K562 (cell line): ENCODE results near the gene CFAP90. TPM values are rescaled to one million over a fixed set of nuclear protein-coding genes. Genes with fewer than 3 reads are reported as not detected.

ENCODE experiments used
- ATAC-seq: fragments of 200-7000 bp; cut with Tn5 transposase; 3 replicates; pipeline ENCODE4 v1.9.1; 2020; ENCODE audit warnings: moderate library complexity
- BruUV-seq: library from RNA; stranded (reverse); fragments of 400-500 nt; replicated peaks from 2 replicates; lab custom pipeline; 2021; lab: Mats Ljungman, UMichigan
- CTCF ChIA-PET: fragments of 300-600 bp; formaldehyde crosslinking; extraction: SDS; loops from one replicate; lab custom pipeline; 2021; ENCODE audit warnings: low intra/inter-chr PET ratio; lab: Yijun Ruan, JAX
- POLR2A ChIA-PET: fragments of 300-600, 350-650 bp; sonication (Branson Sonifier 250); formaldehyde crosslinking; extraction: SDS; loops from one replicate; lab custom pipeline; 2021; ENCODE audit warnings: antibody characterized with exemption, inconsistent platforms; lab: Yijun Ruan, JAX
- DNase-seq, 4 experiments: peaks; one replicate each; pipeline versions ENCODE4 v3.0.0 to v3.0.0-alpha.2; 2011 to 2018; ENCODE audit warnings: low spot score in 3 of 4, mixed read lengths in 3 of 4; ENCODE audit errors: extremely low read depth in 1 of 4
- FAIRE-seq: peaks from 2 replicates; lab custom pipeline; 2011; peaks lifted over from hg19 to GRCh38; lab: Jason Lieb, UNC
- H2AFZ ChIP-seq: 2 replicates; pipeline ENCODE4 v1.6.0; 2011; ENCODE audit warnings: low read depth, low read length, control low read depth, inconsistent platforms
- H3K27ac ChIP-seq: fragments of 200-600 bp; 3 replicates; pipeline ENCODE4 v1.8.0; 2011; ENCODE audit warnings: low read depth, mild to moderate bottlenecking, control low read depth, inconsistent platforms, low read length, moderate library complexity, mixed read lengths; ENCODE audit errors: extremely low read depth
- H3K27me3 ChIP-seq, 2 experiments: fragments of 300-600 bp in 1 of 2; 2 replicates in 1 of 2; 3 replicates in 1 of 2; pipeline versions ENCODE4 v1.6.0 to v1.8.0; 2011; ENCODE audit warnings: inconsistent platforms in 2 of 2, low read length in 2 of 2, mild to moderate bottlenecking in 1 of 2, mixed read lengths in 1 of 2, moderate library complexity in 1 of 2; ENCODE audit not compliant: control insufficient read depth in 2 of 2, insufficient read depth in 2 of 2
- H3K36me3 ChIP-seq: fragments of 300-600 bp; 3 replicates; pipeline ENCODE4 v1.8.0; 2011; ENCODE audit warnings: mild to moderate bottlenecking, low read length, inconsistent platforms; ENCODE audit not compliant: control insufficient read depth, insufficient read depth
- H3K4me1 ChIP-seq, 2 experiments: fragments of 200-600 bp in 1 of 2; replicated peaks in 1 of 2; 2 replicates in 1 of 2; 3 replicates in 1 of 2; pipeline versions ENCODE4 v1.5.1 to v1.8.0; 2011; ENCODE audit warnings: inconsistent platforms in 2 of 2, low read length in 2 of 2, mild to moderate bottlenecking in 1 of 2, mixed read lengths in 1 of 2, moderate library complexity in 1 of 2; ENCODE audit not compliant: control insufficient read depth in 2 of 2, insufficient read depth in 2 of 2
- H3K4me2 ChIP-seq: 2 replicates; pipeline ENCODE4 v1.6.1; 2011; ENCODE audit warnings: low read length, control low read depth, inconsistent platforms, mixed read lengths; ENCODE audit not compliant: insufficient read depth
- H3K4me3 ChIP-seq: fragments of 200-600 bp; sonication (generic), shearing (Covaris generic); 2 replicates; pipeline ENCODE4 v1.5.1; 2016; ENCODE audit warnings: control low read depth, inconsistent platforms
- H3K79me2 ChIP-seq: fragments of 200-600 bp; 3 replicates; pipeline ENCODE4 v1.8.0; 2011; ENCODE audit warnings: low read length, inconsistent platforms; ENCODE audit not compliant: control insufficient read depth, insufficient read depth
- H3K9ac ChIP-seq, 2 experiments: 2 replicates each; pipeline versions ENCODE4 v1.6.0 to v1.6.1; 2011; ENCODE audit warnings: low read depth in 2 of 2, low read length in 2 of 2, control low read depth in 1 of 2, inconsistent platforms in 1 of 2, mild to moderate bottlenecking in 1 of 2, mixed read lengths in 1 of 2; ENCODE audit not compliant: insufficient read depth in 1 of 2
- H3K9me1 ChIP-seq: one replicate; pipeline ENCODE4 v1.6.0; 2011; ENCODE audit warnings: inconsistent platforms, mild to moderate bottlenecking, low read length, moderate library complexity; ENCODE audit not compliant: control insufficient read depth, insufficient read depth
- H3K9me3 ChIP-seq: replicated peaks from 2 replicates; pipeline ENCODE4 v1.5.1; 2011; ENCODE audit warnings: low read depth, low read length, inconsistent platforms; ENCODE audit not compliant: control insufficient read depth, insufficient read depth
- H4K20me1 ChIP-seq: replicated peaks from 2 replicates; pipeline ENCODE4 v1.6.1; 2011; ENCODE audit warnings: low read length, inconsistent platforms, mixed read lengths; ENCODE audit not compliant: control insufficient read depth, insufficient read depth
- CHCHD3 ChIP-seq: fragments of 250-450 bp; sonication (Bioruptor Pico); IDR thresholded peaks from 2 replicates; pipeline ENCODE4 v2.1.2; 2022; ENCODE audit warnings: mild to moderate bottlenecking
- MECOM ChIP-seq: fragments of 250-450 bp; sonication (Bioruptor Pico); IDR thresholded peaks from 2 replicates; pipeline ENCODE4 v1.8.0; 2022; ENCODE audit warnings: inconsistent platforms
- NCOA1 ChIP-seq: fragments of 450-650 bp; IDR thresholded peaks from 2 replicates; pipeline ENCODE4 v1.6.1; 2016; ENCODE audit warnings: low read depth
- PTBP1 ChIP-seq: fragments of 200-400 bp; formaldehyde crosslinking; IDR thresholded peaks from 2 replicates; pipeline ENCODE4 v1.6.1; 2017; ENCODE audit warnings: low read depth, low read length
- RNF219 ChIP-seq: fragments of 250-450 bp; sonication (Bioruptor Pico); IDR thresholded peaks from 2 replicates; pipeline ENCODE4 v1.5.0; 2022; ENCODE audit warnings: mild to moderate bottlenecking
- SMARCA5 ChIP-seq: fragments of 450-650 bp; IDR thresholded peaks from 2 replicates; pipeline ENCODE4 v1.6.1; 2016
- TFAP4 ChIP-seq: sonication (generic); formaldehyde crosslinking; IDR thresholded peaks from 2 replicates; pipeline ENCODE4 v1.8.0; 2022; ENCODE audit warnings: missing genetic modification reagents, mild to moderate bottlenecking, moderate library complexity, borderline replicate concordance
- ZKSCAN3 ChIP-seq: fragments of 250-450 bp; sonication (Bioruptor Pico); IDR thresholded peaks from 2 replicates; pipeline ENCODE4 v1.4.0; 2020
- ZNF280A ChIP-seq: fragments of 450-650 bp; IDR thresholded peaks from 2 replicates; pipeline ENCODE4 v1.6.1; 2018; ENCODE audit warnings: mild to moderate bottlenecking, low read depth; ENCODE audit not compliant: partially characterized antibody
- ZNF316 ChIP-seq: fragments of 450-650 bp; IDR thresholded peaks from 2 replicates; pipeline ENCODE4 v1.6.1; 2016
- ZNF707 ChIP-seq: fragments of 250-450 bp; sonication (Bioruptor Pico); conservative IDR thresholded peaks from 2 replicates; pipeline ENCODE4 v1.8.0; 2022; ENCODE audit warnings: inconsistent platforms, mild to moderate bottlenecking, moderate library complexity
- WGBS: fragments of 100-300 bp; shearing (Covaris generic); methylation state at CpG from one replicate; pipeline ENCODE4 v1.1.6; 2016; ENCODE audit warnings: low coverage, mixed read lengths; ENCODE audit not compliant: insufficient coverage; ENCODE audit errors: missing lambda C conversion rate; 5-methylcytosine and 5-hydroxymethylcytosine counted together
- in situ Hi-C: fragments of 300-500 bp; cut with MboI; formaldehyde crosslinking; loops from 4 replicates; pipeline ENCODE4 v1.15.0; 2018; ENCODE audit warnings: inconsistent platforms, mixed read lengths
- intact Hi-C: fragments of 100-400 bp; cut with micrococcal nuclease; formaldehyde crosslinking; loops from 2 replicates; pipeline ENCODE4 v1.14.2; 2022
- polyA plus RNA-seq, 8 experiments: library from polyadenylated mRNA; depleted of rRNA in 4 of 8; stranded (reverse) in 5 of 8; unstranded in 3 of 8; fragments of >200 nt; fragmentation: Nextera tagmentation in 2 of 8; fragmentation: Illumina TruSeq in 1 of 8; extraction: Ambion mirVana in 2 of 8; extraction: Trizol in 1 of 8; gene quantifications; 2 replicates each; pipeline versions ENCODE4 v1.2.1 to v1.2.3, GENCODE V29; 2011 to 2014; ENCODE audit warnings: inconsistent platforms in 1 of 8, missing spikeins in 1 of 8
- total RNA-seq, 7 experiments: library from RNA; depleted of rRNA in 6 of 7; stranded (reverse); fragments of >200 nt in 6 of 7; fragmentation: Illumina TruSeq in 2 of 7; extraction: Trizol in 2 of 7; gene quantifications; 2 replicates each; pipeline versions ENCODE4 v1.2.1 to v1.2.3, GENCODE V29; 2011 to 2021; ENCODE audit warnings: low replicate concordance in 1 of 7

CFAP90 gene
- total and polyA plus RNA-seq, 9 of the 15 experiments (the other 6 are each of a cell fraction or from before 2014, with no cell fraction given), result not detected

- TF ChIP-seq RNF219 (CRISPR knock-in tag) (no peak), ZNF316 (peak; percentile 32; the same call in 1 of the 2 replicates), NCOA1 (no peak)
Observed at GRCh38 chr5:7802855-7803254, 48.1 kb downstream of the CFAP90 start (continued).

DNA sequence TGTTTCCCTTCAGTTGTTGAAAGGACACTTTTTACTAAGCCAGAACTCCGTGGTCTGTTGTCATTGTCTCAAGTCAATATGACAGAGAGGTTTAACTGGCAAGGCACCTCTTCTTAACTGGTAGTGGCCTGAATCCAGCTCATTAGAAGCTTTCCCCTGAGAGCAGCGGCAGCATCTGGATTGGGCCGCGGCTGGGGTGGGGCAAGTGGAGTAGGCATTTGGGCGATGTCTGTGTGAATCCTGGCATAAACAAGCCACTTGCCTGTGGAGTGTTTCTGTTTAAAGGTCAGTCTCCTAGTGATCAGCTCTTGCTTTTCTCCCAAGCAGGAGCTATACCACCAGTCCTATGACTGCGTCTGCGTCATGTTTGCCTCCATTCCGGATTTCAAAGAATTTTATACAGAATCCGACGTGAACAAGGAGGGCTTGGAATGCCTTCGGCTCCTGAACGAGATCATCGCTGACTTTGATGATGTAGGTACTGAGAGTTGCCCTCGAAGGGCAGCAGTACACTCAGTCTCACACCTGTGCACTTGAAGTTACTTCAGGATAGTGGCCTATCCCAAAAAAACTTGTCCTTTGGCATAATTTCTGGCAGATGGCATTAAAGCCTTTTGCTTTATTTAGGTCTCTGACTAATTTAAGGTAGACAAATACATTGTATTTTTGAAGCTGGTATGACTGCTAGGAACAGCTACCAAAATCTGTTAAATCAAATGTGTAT, 48.9 kb downstream of the CFAP90 start:
- Histone ChIP-seq H3K27me3 (peaks cover 5 to 25% of the 10 kb centered on the region in 2 experiments; a peak in 4 of 5 replicates), H3K9me3 (no peaks in the 10 kb centered on the region), H3K9me1 (no peaks in the 10 kb centered on the region), H3K27ac (no peak overlapping the region), H3K4me3 (no peak overlapping the region), H4K20me1 (no peaks in the 10 kb centered on the region), H3K9ac (no peak overlapping the region), H3K4me1 (no peaks in the 10 kb centered on the region), H3K36me3 (no peaks in the 10 kb centered on the region), H3K4me2 (no peak overlapping the region), H3K79me2 (no peaks in the 10 kb centered on the region), H2AFZ (peak overlapping the region; percentile 14; the same call in 1 of the 2 replicates)
- 0% methylated on average over 14 of the region's 14 CpGs for WGBS
- FAIRE-seq (no peak), DNase-seq (no peak), ATAC-seq (no peak)
- no peak for TF ChIP-seq CHCHD3 (CRISPR knock-in tag)
- TF ChIP-seq ZNF707, result no peak
- TF ChIP-seq MECOM (CRISPR knock-in tag), result no peak
- no peak for TF ChIP-seq PTBP1
- no peak for TF ChIP-seq ZNF280A
- TF ChIP-seq ZKSCAN3 (CRISPR knock-in tag), result no peak
- no peak for TF ChIP-seq TFAP4 (CRISPR knock-in tag)
- TF ChIP-seq SMARCA5, result no peak
- ChIA-PET POLR2A (no interaction called here), CTCF (no interaction called here)
- in situ Hi-C loops (no loop called here), intact Hi-C loops (no loop called here)
- BruUV-seq, result no TSS peak
